ENCODE data around the gene NRAP.

DNA sequence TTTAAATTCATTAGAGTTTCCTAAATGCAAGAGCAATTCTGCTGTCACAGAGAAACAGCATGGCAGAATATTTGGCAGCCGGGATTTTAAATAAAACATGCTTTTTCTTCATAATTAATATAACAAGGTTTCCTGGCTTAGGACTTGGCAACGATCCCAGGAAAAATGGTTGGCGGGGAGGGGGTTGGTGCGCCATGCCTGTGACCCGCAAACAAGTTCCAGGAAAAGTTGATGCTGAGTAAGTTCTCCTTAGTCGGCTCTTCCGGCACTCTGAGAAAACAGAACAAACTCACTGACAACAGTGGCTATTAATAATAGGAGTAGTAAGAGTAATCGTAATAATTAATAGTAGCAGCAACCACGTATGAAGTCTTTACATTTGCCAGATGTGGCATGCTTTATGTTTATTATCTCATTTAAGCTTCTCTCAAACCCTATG lies 106.4 kb downstream of the NRAP start:
- TF ChIP-seq SP1 (IDR thresholded peaks at IDR 0.05) (no peak), FOXA1 (IDR thresholded peaks at IDR 0.05) (no peak), TARDBP (IDR thresholded peaks at IDR 0.05) (no peak), SUZ12 (IDR thresholded peaks at IDR 0.05) (no peak), FOXK2 (IDR thresholded peaks at IDR 0.05) (no peak), HDGF (IDR thresholded peaks at IDR 0.05; ENCODE audit: borderline replicate concordance) (no peak), FOXM1 (IDR thresholded peaks at IDR 0.05; ENCODE audit: borderline replicate concordance) (no peak), ARNT (IDR thresholded peaks at IDR 0.05) (no peak), NFRKB (IDR thresholded peaks at IDR 0.05) (no peak), L3MBTL2 (conservative IDR thresholded peaks at IDR 0.05) (no peak), LEF1 (IDR thresholded peaks at IDR 0.05; ENCODE audit: borderline replicate concordance) (no peak), BHLHE40 (IDR thresholded peaks at IDR 0.05; ENCODE audit: borderline replicate concordance) (no peak)
